Measurements from ENCODE around the gene SYPL1.

Gene SYPL1

GRCh38 chr7:106111655-106112117 lies 426 bp downstream of the SYPL1 start (continued):
- TF ChIP-seq ZNF692 (tag by site-specific recombination; IDR thresholded peaks at IDR 0.05) = no peak; the same call in 1 of the 2 replicates
- TF ChIP-seq FEZF1 (tag by site-specific recombination; IDR thresholded peaks at IDR 0.05) = no peak
- TF ChIP-seq YY1 (tag by site-specific recombination; IDR thresholded peaks at IDR 0.05) = peak; percentile 26; the same call in 1 of the 2 replicates
- peak; percentile 40; the same call in 1 of the 2 replicates for TF ChIP-seq ZNF561 (tag by site-specific recombination; IDR thresholded peaks at IDR 0.05; ENCODE audit: borderline replicate concordance)

GRCh38 chr7:106110885-106111654 lies 1.0 kb downstream of the SYPL1 start:
- ChIA-PET POLR2A (interaction anchor here (1.1 to 2.6 kb wide), 6 partner anchors 8 to 46 kb away, joined by 3 to 17 read pairs (median 5); no protein-coding TSS in a partner anchor), CTCF (interaction anchor here (0.7 to 1.0 kb wide), 4 partner anchors 22 to 459 kb away, joined by 3 to 5 read pairs (median 3); no protein-coding TSS in a partner anchor)
- Histone ChIP-seq H3K36me3 (ENCODE audit: control insufficient read depth in 2 of 2, insufficient read depth in 1 of 2, low read length in 2 of 2) (peaks cover 0 to 3% of the 10 kb centered on the region in 2 experiments; a peak in 1 of 3 replicates), H3K4me1 (ENCODE audit: control insufficient read depth, insufficient read depth, low read length) (no peaks in the 10 kb centered on the region), H3K27ac (ENCODE audit: extremely low read depth, low read depth, low read length) (peak overlapping the region; percentile 91; the same call in 1 of the 2 replicates), H3K9me3 (ENCODE audit: control insufficient read depth, insufficient read depth, low read depth, low read length) (no peaks in the 10 kb centered on the region), H3K4me3 (ENCODE audit: low read depth, low read length) (peak overlapping the region; percentile 89)
- TF ChIP-seq ZNF335 (tag by site-specific recombination; conservative IDR thresholded peaks at IDR 0.05) = peak; percentile 73
- no peak for TF ChIP-seq OVOL3 (tag by site-specific recombination; IDR thresholded peaks at IDR 0.05)
- TF ChIP-seq SCRT1 (tag by site-specific recombination; IDR thresholded peaks at IDR 0.05; ENCODE audit: borderline replicate concordance) = no peak
- TF ChIP-seq ZNF416 (tag by site-specific recombination; IDR thresholded peaks at IDR 0.05) = no peak
- TF ChIP-seq ZNF76 (tag by site-specific recombination; IDR thresholded peaks at IDR 0.05; ENCODE audit: borderline replicate concordance, low read depth) = no peak
- no peak for TF ChIP-seq GLI4 (tag by site-specific recombination; IDR thresholded peaks at IDR 0.05)
- no peak for TF ChIP-seq ZSCAN5A (tag by site-specific recombination; IDR thresholded peaks at IDR 0.05)
- TF ChIP-seq PRDM10 (tag by site-specific recombination; IDR thresholded peaks at IDR 0.05) = 0 out of 2 replicates have a peak, but pooled peaks have one; percentile 9
- TF ChIP-seq ZNF514 (tag by site-specific recombination; IDR thresholded peaks at IDR 0.05) = no peak
- 0 out of 2 replicates have a peak, but pooled peaks have one; percentile 8 for TF ChIP-seq ZNF629 (tag by site-specific recombination; IDR thresholded peaks at IDR 0.05)
- 0 out of 2 replicates have a peak, but pooled peaks have one; percentile 24 for TF ChIP-seq PRDM6 (tag by site-specific recombination; IDR thresholded peaks at IDR 0.05)
- no peak for TF ChIP-seq GLIS2 (tag by site-specific recombination; IDR thresholded peaks at IDR 0.05)
- no peak for TF ChIP-seq ZNF501 (tag by site-specific recombination; IDR thresholded peaks at IDR 0.05)
- no peak for TF ChIP-seq ZNF19 (tag by site-specific recombination; IDR thresholded peaks at IDR 0.05; ENCODE audit: low read depth)
- no peak for TF ChIP-seq ZNF837 (tag by site-specific recombination; IDR thresholded peaks at IDR 0.05)
- TF ChIP-seq ZNF391 (tag by site-specific recombination; IDR thresholded peaks at IDR 0.05; ENCODE audit: borderline replicate concordance, low read depth) = no peak
- no peak for TF ChIP-seq ZNF561 (tag by site-specific recombination; IDR thresholded peaks at IDR 0.05; ENCODE audit: borderline replicate concordance)
- TF ChIP-seq ZNF26 (tag by site-specific recombination; IDR thresholded peaks at IDR 0.05) = no peak
- TF ChIP-seq ZNF140 (tag by site-specific recombination; IDR thresholded peaks at IDR 0.05) = no peak

Measured in HEK293 (cell line).